Lower leg skin (tissue), 3 donors: ENCODE measurements around the gene RNASEH2B.

ENCODE experiments used
- POLR2A ChIP-seq, 2 donors: fragments of 450-650 bp; IDR thresholded peaks; one replicate each; pipeline ENCODE4 v1.6.1; 2016 to 2017; ENCODE audit warnings: antibody characterized with exemption in 2 of 2, mild to moderate bottlenecking in 1 of 2, moderate library complexity in 1 of 2
- TF ChIP-seq, protein P1 (sequence below), 3 donors: fragments of 450-650 bp; IDR thresholded peaks; one replicate each; pipeline ENCODE4 v1.5.1; 2016; ENCODE audit warnings: antibody characterized with exemption in 3 of 3, mild to moderate bottlenecking in 3 of 3, moderate library complexity in 2 of 3

GRCh38 chr13:50990065-50990817, 80.7 kb downstream of the RNASEH2B start:
- TF ChIP-seq, protein P1, sequence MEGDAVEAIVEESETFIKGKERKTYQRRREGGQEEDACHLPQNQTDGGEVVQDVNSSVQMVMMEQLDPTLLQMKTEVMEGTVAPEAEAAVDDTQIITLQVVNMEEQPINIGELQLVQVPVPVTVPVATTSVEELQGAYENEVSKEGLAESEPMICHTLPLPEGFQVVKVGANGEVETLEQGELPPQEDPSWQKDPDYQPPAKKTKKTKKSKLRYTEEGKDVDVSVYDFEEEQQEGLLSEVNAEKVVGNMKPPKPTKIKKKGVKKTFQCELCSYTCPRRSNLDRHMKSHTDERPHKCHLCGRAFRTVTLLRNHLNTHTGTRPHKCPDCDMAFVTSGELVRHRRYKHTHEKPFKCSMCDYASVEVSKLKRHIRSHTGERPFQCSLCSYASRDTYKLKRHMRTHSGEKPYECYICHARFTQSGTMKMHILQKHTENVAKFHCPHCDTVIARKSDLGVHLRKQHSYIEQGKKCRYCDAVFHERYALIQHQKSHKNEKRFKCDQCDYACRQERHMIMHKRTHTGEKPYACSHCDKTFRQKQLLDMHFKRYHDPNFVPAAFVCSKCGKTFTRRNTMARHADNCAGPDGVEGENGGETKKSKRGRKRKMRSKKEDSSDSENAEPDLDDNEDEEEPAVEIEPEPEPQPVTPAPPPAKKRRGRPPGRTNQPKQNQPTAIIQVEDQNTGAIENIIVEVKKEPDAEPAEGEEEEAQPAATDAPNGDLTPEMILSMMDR (IDR thresholded peaks at IDR 0.05): no peak
- TF ChIP-seq POLR2A (IDR thresholded peaks at IDR 0.05): no peak
